Esophagus squamous epithelium (tissue), 4 donors: ENCODE results near the gene CTSH.

Experiments
- CTCF ChIP-seq, 6 experiments: fragments of 450-650 bp in 4 of 6; fragments of 200-600 bp in 2 of 6; sonication (generic) in 2 of 6; IDR thresholded peaks; one replicate each; pipeline ENCODE4 v1.5.1; 2016 to 2019; ENCODE audit warnings: antibody characterized with exemption in 6 of 6, mild to moderate bottlenecking in 4 of 6, moderate library complexity in 4 of 6
- POLR2A ChIP-seq, 4 donors: fragments of 450-650 bp; IDR thresholded peaks; one replicate each; pipeline ENCODE4 v1.6.1; 2017; ENCODE audit warnings: antibody characterized with exemption in 4 of 4, mild to moderate bottlenecking in 4 of 4, moderate library complexity in 3 of 4

GRCh38 chr15:78989701-78990240, 44.9 kb upstream of the CTSH start:
- TF ChIP-seq CTCF (IDR thresholded peaks at IDR 0.05): no peak
- TF ChIP-seq POLR2A (IDR thresholded peaks at IDR 0.05): no peak
